GM19463 (cell line): ENCODE measurements around the gene CEP104.

Source experiments
- ATAC-seq: cut with Tn5 transposase; IDR thresholded peaks from one replicate; pipeline ENCODE4 v1.9.1; 2021; ENCODE audit warnings: mild to moderate bottlenecking, moderate library complexity; ENCODE audit not compliant: unreplicated experiment

Gene CEP104

GRCh38 chr1:3894626-3895278 is 37.7 kb upstream of the CEP104 start:
- ATAC-seq = no peak

GRCh38 chr1:3893190-3893589 is 36.2 kb upstream of the CEP104 start:
- ATAC-seq = no peak

- no peak for ATAC-seq
Measured at GRCh38 chr1:3892748-3893147, 35.7 kb upstream of the CEP104 start.

- no peak for ATAC-seq
Measured at GRCh38 chr1:3891329-3891865, 34.4 kb upstream of the CEP104 start.

- ATAC-seq = no peak
Measured at GRCh38 chr1:3890389-3891328, 33.6 kb upstream of the CEP104 start.

- no peak for ATAC-seq
Measured at GRCh38 chr1:3889936-3890335, 32.9 kb upstream of the CEP104 start.

GRCh38 chr1:3888301-3888700 is 31.3 kb upstream of the CEP104 start:
- no peak for ATAC-seq

- no peak for ATAC-seq
Measured at GRCh38 chr1:3886691-3887090, 29.7 kb upstream of the CEP104 start.

- no peak for ATAC-seq
Measured at GRCh38 chr1:3886106-3886670, 29.2 kb upstream of the CEP104 start.

GRCh38 chr1:3885611-3886010 is 28.6 kb upstream of the CEP104 start:
- no peak for ATAC-seq

GRCh38 chr1:3884966-3885365 is 28.0 kb upstream of the CEP104 start:
- ATAC-seq = no peak

GRCh38 chr1:3883194-3883925 is 26.3 kb upstream of the CEP104 start:
- ATAC-seq = no peak

GRCh38 chr1:3881193-3881480 is 24.1 kb upstream of the CEP104 start:
- ATAC-seq = no peak

GRCh38 chr1:3880429-3881192 is 23.6 kb upstream of the CEP104 start:
- no peak for ATAC-seq

- no peak for ATAC-seq
Measured at GRCh38 chr1:3879787-3880428, 22.9 kb upstream of the CEP104 start.

- ATAC-seq = no peak
Measured at GRCh38 chr1:3879099-3879498, 22.1 kb upstream of the CEP104 start.

- ATAC-seq = no peak
Measured at GRCh38 chr1:3876716-3877115, 19.7 kb upstream of the CEP104 start.

GRCh38 chr1:3874736-3875135 is 17.7 kb upstream of the CEP104 start:
- ATAC-seq = no peak

GRCh38 chr1:3872546-3872945 is 15.5 kb upstream of the CEP104 start:
- ATAC-seq = no peak

GRCh38 chr1:3871451-3871805 is 14.4 kb upstream of the CEP104 start:
- no peak for ATAC-seq
